Measurements from ENCODE around the gene CBLB.

The CBLB gene

GRCh38 chr3:105865867-105866350 lies 2.9 kb downstream of the CBLB start:
- H3K9me3 Mint-ChIP-seq = no peaks in the 10 kb centered on the region
- peaks cover 30% of the 10 kb centered on the region for H3K4me1 Mint-ChIP-seq
- H3K27ac Mint-ChIP-seq = no peak overlapping the region
- H3K27me3 Mint-ChIP-seq = no peaks in the 10 kb centered on the region
- H3K36me3 Mint-ChIP-seq = peaks cover 7% of the 10 kb centered on the region
- no peak overlapping the region for H3K4me3 Mint-ChIP-seq
- DNase-seq (ENCODE audit: low spot score in 2 of 2) = no peak
- ATAC-seq (ENCODE audit: low read depth) = no peak

GRCh38 chr3:105865016-105865623 lies 3.7 kb downstream of the CBLB start:
- Mint-ChIP-seq H3K9me3 (no peaks in the 10 kb centered on the region), H3K4me3 (no peak overlapping the region), H3K4me1 (peaks cover 28% of the 10 kb centered on the region), H3K27ac (no peak overlapping the region), H3K27me3 (no peaks in the 10 kb centered on the region), H3K36me3 (peaks cover 7% of the 10 kb centered on the region)
- ATAC-seq (ENCODE audit: low read depth) = no peak
- DNase-seq (ENCODE audit: low spot score in 2 of 2) = no peak

GRCh38 chr3:105864212-105864611 lies 4.6 kb downstream of the CBLB start:
- H3K4me3 Mint-ChIP-seq = no peak overlapping the region
- peaks cover 10% of the 10 kb centered on the region for H3K36me3 Mint-ChIP-seq
- ATAC-seq (ENCODE audit: low read depth) (no peak), DNase-seq (ENCODE audit: low spot score in 2 of 2) (no peak)
- H3K27ac Mint-ChIP-seq = no peak overlapping the region
- peaks cover 27% of the 10 kb centered on the region for H3K4me1 Mint-ChIP-seq
- H3K27me3 Mint-ChIP-seq = no peaks in the 10 kb centered on the region
- no peaks in the 10 kb centered on the region for H3K9me3 Mint-ChIP-seq

- DNase-seq (ENCODE audit: low spot score in 2 of 2) (no peak), ATAC-seq (ENCODE audit: low read depth) (no peak)
- Mint-ChIP-seq H3K27ac (no peak overlapping the region), H3K27me3 (no peaks in the 10 kb centered on the region), H3K4me3 (no peak overlapping the region), H3K36me3 (peaks cover 12% of the 10 kb centered on the region), H3K9me3 (no peaks in the 10 kb centered on the region), H3K4me1 (peaks cover 27% of the 10 kb centered on the region)
Observed at GRCh38 chr3:105863608-105864007, 5.2 kb downstream of the CBLB start.

- Mint-ChIP-seq H3K36me3 (peaks cover 16% of the 10 kb centered on the region), H3K9me3 (no peaks in the 10 kb centered on the region), H3K27me3 (no peaks in the 10 kb centered on the region), H3K4me1 (peaks cover 24% of the 10 kb centered on the region), H3K4me3 (no peak overlapping the region), H3K27ac (no peak overlapping the region)
- ATAC-seq (ENCODE audit: low read depth) (peak; percentile 99), DNase-seq (ENCODE audit: low spot score in 2 of 2) (peak; percentile 16 to 69)
Observed at GRCh38 chr3:105862217-105862616, 6.6 kb downstream of the CBLB start.

- peaks cover 12% of the 10 kb centered on the region for H3K36me3 Mint-ChIP-seq
- H3K27me3 Mint-ChIP-seq = no peaks in the 10 kb centered on the region
- peaks cover 18% of the 10 kb centered on the region for H3K4me1 Mint-ChIP-seq
- no peak overlapping the region for H3K27ac Mint-ChIP-seq
- ATAC-seq (ENCODE audit: low read depth) (no peak), DNase-seq (ENCODE audit: low spot score in 2 of 2) (no peak)
- no peak overlapping the region for H3K4me3 Mint-ChIP-seq
- H3K9me3 Mint-ChIP-seq = no peaks in the 10 kb centered on the region
Observed at GRCh38 chr3:105860641-105861040, 8.2 kb downstream of the CBLB start.

GRCh38 chr3:105858017-105858416 lies 10.8 kb downstream of the CBLB start:
- H3K4me3 Mint-ChIP-seq = no peak overlapping the region
- peaks cover 17% of the 10 kb centered on the region for H3K36me3 Mint-ChIP-seq

GRCh38 chr3:105857601-105858000 lies 11.2 kb downstream of the CBLB start:
- DNase-seq (ENCODE audit: low spot score in 2 of 2) = no peak
- ATAC-seq (ENCODE audit: low read depth) = no peak
- Mint-ChIP-seq H3K27ac (peak overlapping the region; percentile 41), H3K9me3 (peaks cover 1% of the 10 kb centered on the region), H3K4me1 (peaks cover 25% of the 10 kb centered on the region), H3K36me3 (peaks cover 17% of the 10 kb centered on the region), H3K4me3 (no peak overlapping the region), H3K27me3 (no peaks in the 10 kb centered on the region)

More at GRCh38 chr3:105858017-105858416, 10.8 kb downstream of the CBLB start:
- Mint-ChIP-seq H3K4me1 (peaks cover 25% of the 10 kb centered on the region), H3K9me3 (peaks cover 1% of the 10 kb centered on the region), H3K27me3 (no peaks in the 10 kb centered on the region), H3K27ac (no peak overlapping the region)
- no peak for DNase-seq (ENCODE audit: low spot score in 2 of 2)
- no peak for ATAC-seq (ENCODE audit: low read depth)

GRCh38 chr3:105856605-105857004 lies 12.2 kb downstream of the CBLB start:
- Mint-ChIP-seq H3K36me3 (peaks cover 19% of the 10 kb centered on the region), H3K27me3 (no peaks in the 10 kb centered on the region), H3K4me1 (peaks cover 27% of the 10 kb centered on the region), H3K27ac (no peak overlapping the region), H3K4me3 (no peak overlapping the region), H3K9me3 (peaks cover 1% of the 10 kb centered on the region)
- no peak for ATAC-seq (ENCODE audit: low read depth)
- no peak for DNase-seq (ENCODE audit: low spot score in 2 of 2)

- ATAC-seq (ENCODE audit: low read depth) (peak; percentile 97), DNase-seq (ENCODE audit: low spot score in 2 of 2) (peak; percentile 59 to 78)
- Mint-ChIP-seq H3K27ac (peak overlapping the region; percentile 99), H3K36me3 (peaks cover 18% of the 10 kb centered on the region), H3K4me3 (peak overlapping the region; percentile 61), H3K9me3 (peaks cover 1% of the 10 kb centered on the region), H3K4me1 (peaks cover 30% of the 10 kb centered on the region), H3K27me3 (no peaks in the 10 kb centered on the region)
Observed at GRCh38 chr3:105853801-105854432, 14.9 kb downstream of the CBLB start.

- H3K4me1 Mint-ChIP-seq = peaks cover 29% of the 10 kb centered on the region
- peaks cover 1% of the 10 kb centered on the region for H3K9me3 Mint-ChIP-seq
- no peak overlapping the region for H3K27ac Mint-ChIP-seq
- H3K36me3 Mint-ChIP-seq = peaks cover 19% of the 10 kb centered on the region
- ATAC-seq (ENCODE audit: low read depth) (no peak), DNase-seq (ENCODE audit: low spot score in 2 of 2) (no peak)
- H3K27me3 Mint-ChIP-seq = no peaks in the 10 kb centered on the region
- no peak overlapping the region for H3K4me3 Mint-ChIP-seq
Observed at GRCh38 chr3:105851582-105851981, 17.2 kb downstream of the CBLB start.

GRCh38 chr3:105851176-105851575 lies 17.6 kb downstream of the CBLB start:
- Mint-ChIP-seq H3K36me3 (peaks cover 19% of the 10 kb centered on the region), H3K27me3 (no peaks in the 10 kb centered on the region), H3K4me1 (peaks cover 29% of the 10 kb centered on the region), H3K27ac (no peak overlapping the region), H3K4me3 (no peak overlapping the region), H3K9me3 (peaks cover 1% of the 10 kb centered on the region)
- no peak for ATAC-seq (ENCODE audit: low read depth)
- DNase-seq (ENCODE audit: low spot score in 2 of 2) = no peak

- Mint-ChIP-seq H3K9me3 (peaks cover 1% of the 10 kb centered on the region), H3K4me1 (peaks cover 29% of the 10 kb centered on the region), H3K36me3 (peaks cover 19% of the 10 kb centered on the region), H3K27ac (no peak overlapping the region), H3K27me3 (no peaks in the 10 kb centered on the region), H3K4me3 (no peak overlapping the region)
- DNase-seq (ENCODE audit: low spot score in 2 of 2) (no peak), ATAC-seq (ENCODE audit: low read depth) (no peak)
Observed at GRCh38 chr3:105850593-105850992, 18.2 kb downstream of the CBLB start.

GRCh38 chr3:105848821-105849220 lies 20.0 kb downstream of the CBLB start:
- Mint-ChIP-seq H3K36me3 (peaks cover 16% of the 10 kb centered on the region), H3K4me1 (peaks cover 20% of the 10 kb centered on the region), H3K9me3 (peaks cover 1% of the 10 kb centered on the region), H3K27ac (no peak overlapping the region), H3K4me3 (no peak overlapping the region), H3K27me3 (no peaks in the 10 kb centered on the region)
- DNase-seq (ENCODE audit: low spot score in 2 of 2) (no peak), ATAC-seq (ENCODE audit: low read depth) (no peak)

- Mint-ChIP-seq H3K4me1 (peaks cover 14% of the 10 kb centered on the region), H3K9me3 (no peaks in the 10 kb centered on the region), H3K4me3 (no peak overlapping the region), H3K36me3 (peaks cover 13% of the 10 kb centered on the region), H3K27me3 (no peaks in the 10 kb centered on the region), H3K27ac (no peak overlapping the region)
- ATAC-seq (ENCODE audit: low read depth) = no peak
- DNase-seq (ENCODE audit: low spot score in 2 of 2) = no peak
Observed at GRCh38 chr3:105847865-105848264, 20.9 kb downstream of the CBLB start.
